HEK293T (cell line): Measurements from ENCODE around the gene ATF7.

Experiments
- CTCF ChIA-PET: fragments of 350-600 bp; formaldehyde crosslinking; extraction: SDS; loops from one replicate; lab custom pipeline; 2021; ENCODE audit warnings: antibody characterized with exemption, inconsistent platforms; lab: Yijun Ruan, JAX
- POLR2A ChIA-PET: fragments of 350-600 bp; formaldehyde crosslinking; extraction: SDS; loops from one replicate; lab custom pipeline; 2020; ENCODE audit warnings: antibody characterized with exemption, inconsistent platforms; lab: Yijun Ruan, JAX
- DNase-seq: peaks from one replicate; pipeline ENCODE4 v3.0.0; 2012; ENCODE audit warnings: mixed read lengths; ENCODE audit errors: extremely low spot score
- ARNT ChIP-seq: fragments of 450-650 bp; IDR thresholded peaks from 2 replicates; pipeline ENCODE4 v1.6.1; 2017; ENCODE audit warnings: mild to moderate bottlenecking
- BHLHE40 ChIP-seq: fragments of 450-650 bp; IDR thresholded peaks from 2 replicates; pipeline ENCODE4 v1.6.1; 2016; ENCODE audit warnings: mild to moderate bottlenecking, moderate library complexity, borderline replicate concordance
- CTBP1 ChIP-seq: fragments of 450-650 bp; IDR thresholded peaks from 2 replicates; pipeline ENCODE4 v1.6.1; 2016; ENCODE audit warnings: borderline replicate concordance
- ELF4 ChIP-seq: fragments of 450-650 bp; IDR thresholded peaks from 2 replicates; pipeline ENCODE4 v1.6.1; 2017; ENCODE audit warnings: antibody characterized with exemption
- FOXA1 ChIP-seq: fragments of 450-650 bp; IDR thresholded peaks from 2 replicates; pipeline ENCODE4 v1.6.1; 2016; ENCODE audit warnings: mild to moderate bottlenecking
- FOXK2 ChIP-seq: fragments of 450-650 bp; IDR thresholded peaks from 2 replicates; pipeline ENCODE4 v1.6.1; 2016; ENCODE audit warnings: mild to moderate bottlenecking
- FOXM1 ChIP-seq: fragments of 450-650 bp; IDR thresholded peaks from 2 replicates; pipeline ENCODE4 v1.6.1; 2017; ENCODE audit warnings: mild to moderate bottlenecking, borderline replicate concordance
- HDGF ChIP-seq: fragments of 450-650 bp; IDR thresholded peaks from 2 replicates; pipeline ENCODE4 v1.6.1; 2017; ENCODE audit warnings: antibody characterized with exemption, borderline replicate concordance
- L3MBTL2 ChIP-seq: fragments of 450-650 bp; conservative IDR thresholded peaks from 2 replicates; pipeline ENCODE4 v1.6.1; 2016; ENCODE audit warnings: mild to moderate bottlenecking
- LEF1 ChIP-seq: fragments of 450-650 bp; IDR thresholded peaks from 2 replicates; pipeline ENCODE4 v1.6.1; 2017; ENCODE audit warnings: mild to moderate bottlenecking, borderline replicate concordance
- NFRKB ChIP-seq: fragments of 450-650 bp; IDR thresholded peaks from 2 replicates; pipeline ENCODE4 v1.6.1; 2016; ENCODE audit warnings: mild to moderate bottlenecking, moderate library complexity
- SP1 ChIP-seq: fragments of 450-650 bp; IDR thresholded peaks from 2 replicates; pipeline ENCODE4 v1.6.1; 2017
- SUZ12 ChIP-seq: fragments of 450-650 bp; IDR thresholded peaks from 2 replicates; pipeline ENCODE4 v1.6.1; 2016; ENCODE audit warnings: mild to moderate bottlenecking
- TARDBP ChIP-seq: fragments of 450-650 bp; IDR thresholded peaks from 2 replicates; pipeline ENCODE4 v1.6.1; 2016
- ZNF384 ChIP-seq: fragments of 450-650 bp; IDR thresholded peaks from 2 replicates; pipeline ENCODE4 v1.6.1; 2016
- TF ChIP-seq, protein P1 (sequence below): fragments of 450-650 bp; IDR thresholded peaks from 2 replicates; pipeline ENCODE4 v1.6.1; 2016

ATF7 gene

DNA sequence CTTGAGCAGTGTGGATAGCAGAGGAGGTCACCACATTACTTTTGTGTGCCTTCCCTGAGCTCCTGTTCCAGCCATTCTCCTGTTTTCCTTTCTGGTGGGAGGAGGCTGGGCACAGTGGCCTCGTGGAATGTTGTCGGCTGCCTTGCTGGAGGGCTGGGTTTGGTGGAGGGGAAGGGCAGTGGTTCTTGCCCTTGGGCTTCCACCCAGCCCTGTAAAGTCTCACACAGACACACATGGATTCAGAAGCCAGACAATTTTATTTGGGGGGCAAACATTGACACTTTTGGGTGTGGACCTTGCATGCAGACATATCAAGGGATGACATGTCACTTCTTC, 119.8 kb downstream of the ATF7 start:
- ChIA-PET POLR2A (interaction anchor here (0.5 kb wide), 1 partner anchor 118 kb away, joined by 3 read pairs; no protein-coding TSS in a partner anchor), CTCF (no interaction called here)
- DNase-seq, result no peak
- TF ChIP-seq FOXM1 (no peak), NFRKB (no peak), L3MBTL2 (no peak), LEF1 (no peak), ELF4 (no peak), CTBP1 (no peak), TARDBP (no peak), ZNF384 (no peak), FOXK2 (no peak), BHLHE40 (no peak), HDGF (no peak), SUZ12 (no peak), FOXA1 (no peak), ARNT (no peak), SP1 (no peak)
- TF ChIP-seq, protein P1, sequence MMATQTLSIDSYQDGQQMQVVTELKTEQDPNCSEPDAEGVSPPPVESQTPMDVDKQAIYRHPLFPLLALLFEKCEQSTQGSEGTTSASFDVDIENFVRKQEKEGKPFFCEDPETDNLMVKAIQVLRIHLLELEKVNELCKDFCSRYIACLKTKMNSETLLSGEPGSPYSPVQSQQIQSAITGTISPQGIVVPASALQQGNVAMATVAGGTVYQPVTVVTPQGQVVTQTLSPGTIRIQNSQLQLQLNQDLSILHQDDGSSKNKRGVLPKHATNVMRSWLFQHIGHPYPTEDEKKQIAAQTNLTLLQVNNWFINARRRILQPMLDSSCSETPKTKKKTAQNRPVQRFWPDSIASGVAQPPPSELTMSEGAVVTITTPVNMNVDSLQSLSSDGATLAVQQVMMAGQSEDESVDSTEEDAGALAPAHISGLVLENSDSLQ, result no peak

DNA sequence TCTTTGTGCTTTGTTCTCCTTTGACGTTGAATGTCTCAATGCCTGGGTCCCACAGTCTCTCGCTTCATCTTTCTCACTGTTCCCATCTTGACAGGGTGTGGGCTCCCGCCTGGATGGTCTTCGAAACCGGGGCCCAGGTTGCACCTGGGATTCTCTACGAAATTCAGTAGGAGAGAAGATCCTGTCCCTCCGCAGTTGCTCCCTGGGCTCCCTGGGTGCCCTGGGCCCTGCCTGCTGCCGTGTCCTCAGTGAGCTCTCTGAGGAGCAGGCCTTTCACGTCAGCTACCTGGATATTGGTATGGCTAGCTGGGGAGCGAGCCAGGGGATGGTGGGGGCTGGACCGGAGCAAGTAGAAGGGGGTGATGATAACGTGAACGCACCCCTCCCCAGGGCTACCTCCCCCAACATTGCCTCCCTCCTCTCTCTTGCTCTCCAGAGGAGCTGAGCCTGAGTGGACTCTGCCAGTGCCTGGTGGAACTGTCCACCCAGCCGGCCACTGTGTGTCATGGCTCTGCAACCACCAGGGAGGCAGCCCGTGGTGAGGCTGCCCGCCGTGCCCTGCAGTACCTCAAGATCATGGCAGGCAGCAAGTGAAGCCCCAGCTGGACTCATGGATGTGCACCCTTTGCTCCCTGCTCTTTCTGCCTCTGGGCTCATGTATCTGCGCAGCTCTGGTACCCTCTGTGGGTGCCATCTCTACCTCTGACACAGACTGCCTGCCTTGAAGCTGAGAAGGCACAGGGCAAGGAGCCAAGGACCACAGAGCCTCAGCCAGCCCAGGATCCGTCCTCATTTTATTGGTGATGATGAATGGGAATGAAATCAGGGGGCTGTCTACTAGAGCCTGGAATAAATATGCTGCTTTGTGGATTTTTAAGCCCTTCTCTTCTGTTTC, 120.4 kb downstream of the ATF7 start:
- POLR2A ChIA-PET, result interaction anchor here (0.5 to 1.3 kb wide), 2 partner anchors 118 to 181 kb away, joined by 3 read pairs; no protein-coding TSS in a partner anchor
- CTCF ChIA-PET, result no interaction called here
- TF ChIP-seq FOXK2 (no peak), CTBP1 (no peak)
- TF ChIP-seq, protein P1, result no peak
- no peak for DNase-seq

DNA sequence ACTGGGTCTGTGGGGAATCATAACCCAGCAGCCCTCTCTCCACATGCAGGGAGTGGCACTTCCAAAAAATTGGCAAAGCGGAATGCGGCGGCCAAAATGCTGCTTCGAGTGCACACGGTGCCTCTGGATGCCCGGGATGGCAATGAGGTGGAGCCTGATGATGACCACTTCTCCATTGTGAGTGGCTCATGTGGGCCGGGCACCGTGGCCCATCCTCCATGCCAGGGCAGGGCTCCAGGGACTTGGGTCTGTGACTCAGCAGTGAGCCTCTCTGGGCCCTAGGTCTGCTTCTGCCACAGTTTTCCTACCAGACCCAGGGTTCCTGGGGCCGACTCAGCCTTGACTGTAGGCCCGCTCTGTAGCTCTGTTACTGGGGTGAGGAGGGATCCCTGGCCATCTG, 121.1 kb downstream of the ATF7 start:
- CTCF ChIA-PET, result no interaction called here
- DNase-seq, result no peak
- TF ChIP-seq, protein P1, result no peak
- TF ChIP-seq BHLHE40 (no peak), FOXA1 (no peak), LEF1 (no peak), NFRKB (no peak), FOXK2 (no peak), TARDBP (no peak), SUZ12 (no peak), L3MBTL2 (no peak), CTBP1 (no peak), ELF4 (no peak), HDGF (no peak)
- POLR2A ChIA-PET, result interaction anchor here (1.1 to 1.3 kb wide), 2 partner anchors 124 to 180 kb away, joined by 3 read pairs; no protein-coding TSS in a partner anchor

DNA sequence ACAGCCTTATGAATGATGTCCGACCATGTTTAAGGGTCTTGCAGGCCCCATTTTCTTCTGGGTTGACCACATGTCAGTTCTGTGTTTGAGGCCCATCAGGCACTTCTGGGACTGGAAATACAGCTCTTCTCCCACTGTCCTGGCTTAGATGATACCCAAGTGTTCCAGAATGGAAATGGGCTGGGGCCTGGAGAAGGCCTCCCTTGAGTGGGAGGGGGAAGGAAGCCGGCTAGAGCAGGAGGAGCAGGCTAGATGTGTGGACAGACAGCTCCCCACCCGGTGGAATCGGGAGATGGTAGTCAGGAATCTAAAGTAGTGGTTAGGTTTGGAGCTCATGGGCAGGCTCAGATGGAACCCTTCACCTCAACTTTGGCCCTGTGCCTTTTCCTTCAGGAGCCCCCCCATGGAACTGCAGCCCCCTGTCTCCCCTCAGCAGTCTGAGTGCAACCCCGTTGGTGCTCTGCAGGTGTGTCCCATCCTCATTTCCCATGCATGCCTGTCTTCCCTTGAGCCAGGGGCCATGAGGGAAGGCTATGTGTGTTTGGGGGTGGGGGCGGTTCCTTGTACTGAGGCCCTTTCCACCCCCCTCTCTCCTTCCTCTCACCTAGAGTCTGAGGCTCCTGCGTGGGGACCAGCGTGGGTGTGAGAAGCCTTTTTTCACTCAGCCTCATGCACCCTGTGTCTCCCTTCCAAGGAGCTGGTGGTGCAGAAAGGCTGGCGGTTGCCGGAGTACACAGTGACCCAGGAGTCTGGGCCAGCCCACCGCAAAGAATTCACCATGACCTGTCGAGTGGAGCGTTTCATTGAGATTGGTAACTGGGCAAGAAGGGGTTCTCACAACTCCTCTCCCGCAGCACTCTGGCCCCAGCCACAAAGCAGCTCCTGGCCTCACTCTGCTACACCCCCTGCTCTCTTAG, 121.9 kb downstream of the ATF7 start:
- DNase-seq, result no peak
- ChIA-PET POLR2A (interaction anchor here (1.0 to 1.1 kb wide), 2 partner anchors 123 to 169 kb away, joined by 3 read pairs; partner anchors contain the start of gene SP7), CTCF (interaction anchor here (0.9 kb wide), 1 partner anchor 152 kb away, joined by 3 read pairs; no protein-coding TSS in a partner anchor)
- TF ChIP-seq CTBP1 (no peak), FOXM1 (no peak), FOXK2 (no peak), HDGF (no peak), NFRKB (no peak), SP1 (no peak), LEF1 (no peak), SUZ12 (no peak), L3MBTL2 (no peak), ARNT (no peak), TARDBP (no peak), ELF4 (no peak), BHLHE40 (no peak), ZNF384 (no peak)
- TF ChIP-seq, protein P1, result no peak

DNA sequence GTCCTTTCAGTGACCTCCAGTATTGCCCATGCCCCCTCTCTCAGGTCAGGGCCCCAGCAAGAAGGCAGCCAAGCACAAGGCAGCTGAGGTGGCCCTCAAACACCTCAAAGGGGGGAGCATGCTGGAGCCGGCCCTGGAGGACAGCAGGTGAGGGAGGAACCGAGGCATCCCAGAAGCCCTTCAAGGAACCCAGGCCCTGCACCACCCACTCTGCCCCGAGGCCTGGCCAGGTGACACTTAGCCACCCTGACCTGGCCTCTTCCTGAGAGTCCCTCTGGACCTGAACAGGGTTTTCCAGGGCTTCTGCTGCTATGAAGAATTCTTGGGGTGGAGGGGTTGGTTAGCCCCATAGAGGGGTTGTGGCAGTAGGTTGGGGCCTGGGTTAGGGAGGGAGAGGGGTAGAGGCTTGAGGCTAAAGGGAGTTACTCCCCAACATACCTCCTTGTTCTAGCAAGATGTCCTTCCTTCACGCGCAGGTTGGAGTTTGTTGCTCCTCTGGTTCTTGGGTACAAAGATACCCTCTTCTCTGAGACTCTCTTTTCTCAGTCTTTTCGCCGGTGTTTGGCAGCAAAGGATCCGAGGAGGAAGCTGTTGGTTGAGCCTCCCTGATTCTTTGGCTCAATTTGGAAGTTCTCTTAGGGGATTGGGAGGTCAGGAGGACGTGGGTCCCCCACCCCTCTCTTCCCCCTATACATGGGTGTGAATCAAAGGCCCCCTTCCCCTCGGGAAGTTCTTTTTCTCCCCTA, 123.0 kb downstream of the ATF7 start:
- CTCF ChIA-PET, result no interaction called here
- POLR2A ChIA-PET, result interaction anchor here (1.0 to 5.8 kb wide), 2 partner anchors 168 to 181 kb away, joined by 3 to 81 read pairs; partner anchors contain the start of genes AAAS and SP7
- DNase-seq, result no peak
- no peak for TF ChIP-seq ZNF384
- no peak for TF ChIP-seq LEF1
- no peak for TF ChIP-seq ELF4
- TF ChIP-seq, protein P1, result no peak
- TF ChIP-seq CTBP1, result no peak
- no peak for TF ChIP-seq SP1
- no peak for TF ChIP-seq FOXK2
- TF ChIP-seq L3MBTL2, result no peak
- TF ChIP-seq ARNT, result no peak
- no peak for TF ChIP-seq HDGF
- no peak for TF ChIP-seq NFRKB
- TF ChIP-seq TARDBP, result no peak
- no peak for TF ChIP-seq SUZ12
- TF ChIP-seq BHLHE40, result no peak
- no peak for TF ChIP-seq FOXM1
- TF ChIP-seq FOXA1, result no peak
